Aorta (tissue), 5 donors: ENCODE measurements around the gene BHLHE40. TPM values are rescaled to one million over a fixed set of nuclear protein-coding genes. Genes with fewer than 3 reads are reported as not detected.

Source experiments
- ATAC-seq: fragments of 200-7000 bp; cut with Tn5 transposase; one replicate; pipeline ENCODE4 v1.9.1; 2022; ENCODE audit warnings: moderate library complexity; ENCODE audit not compliant: low FRiP score
- DNase-seq, 2 donors: peaks; one replicate each; pipeline ENCODE4 v3.0.0-alpha.2; 2020
- H3K27ac ChIP-seq, 2 donors: one replicate each; pipeline ENCODE4 v1.5.1; 2013; ENCODE audit warnings: low read length in 2 of 2, mild to moderate bottlenecking in 2 of 2, moderate library complexity in 2 of 2, control low read depth in 1 of 2, inconsistent platforms in 1 of 2, low read depth in 1 of 2
- H3K27me3 ChIP-seq, 2 donors: one replicate each; pipeline ENCODE4 v1.6.1; 2013; ENCODE audit warnings: control low read depth in 1 of 2, low read length in 1 of 2, mild to moderate bottlenecking in 1 of 2, moderate library complexity in 1 of 2; ENCODE audit not compliant: insufficient read depth in 2 of 2, control insufficient read depth in 1 of 2
- H3K36me3 ChIP-seq, 2 donors: one replicate each; pipeline ENCODE4 v1.6.1; 2013; ENCODE audit warnings: control low read depth in 1 of 2, low read length in 1 of 2, mild to moderate bottlenecking in 1 of 2; ENCODE audit not compliant: insufficient read depth in 2 of 2, control insufficient read depth in 1 of 2
- H3K4me1 ChIP-seq, 2 donors: one replicate each; pipeline ENCODE4 v1.6.1; 2013; ENCODE audit warnings: low read length in 2 of 2, control low read depth in 1 of 2, mild to moderate bottlenecking in 1 of 2, moderate library complexity in 1 of 2; ENCODE audit not compliant: insufficient read depth in 2 of 2, control insufficient read depth in 1 of 2
- H3K4me3 ChIP-seq, 2 donors: one replicate each; pipeline ENCODE4 v1.5.1; 2013; ENCODE audit warnings: low read length in 2 of 2, control low read depth in 1 of 2, mild to moderate bottlenecking in 1 of 2
- H3K9me3 ChIP-seq: one replicate; pipeline ENCODE4 v1.6.1; 2013; ENCODE audit warnings: mild to moderate bottlenecking, low read length; ENCODE audit not compliant: control insufficient read depth
- WGBS, 2 donors: extraction: QIAGEN DNeasy Blood & Tissue Kit; methylation state at CpG; one replicate each; pipeline ENCODE4 v1.1.7; 2013; 5-methylcytosine and 5-hydroxymethylcytosine counted together
- intact Hi-C, 2 donors: fragments of 100-400 bp; cut with DNase I; formaldehyde crosslinking; loops; one replicate each; pipeline versions ENCODE4 v1.14.2 to v1.15.0; 2022
- polyA plus RNA-seq, 2 donors: library from polyadenylated mRNA; stranded (reverse); fragments of 200-250 nt; gene quantifications; one replicate each; pipeline ENCODE4 v1.2.3, GENCODE V29; 2013
- total RNA-seq, 2 donors: library from RNA; stranded (reverse); fragmentation: NEBNext Ultra II Directional; extraction: Animal tissue kit (Norgen Biotek cat#: 25700); gene quantifications; one replicate each; pipeline ENCODE4 v1.2.1, GENCODE V29; 2021
- donor health status: healthy with polysubstance abuse.
- donor health status: Bipolar disorder and iron deficiency.
- donor health status: DM: no; HTN: no; CAD: no.
- donor health status: DM: no; HTN: no; CAD: no.
- donor health status: DM: yes; HTN: yes; CAD: no.

BHLHE40 gene
- total and polyA plus RNA-seq, 4 donors = 15.2 to 181 (median 62.8) TPM

DNA sequence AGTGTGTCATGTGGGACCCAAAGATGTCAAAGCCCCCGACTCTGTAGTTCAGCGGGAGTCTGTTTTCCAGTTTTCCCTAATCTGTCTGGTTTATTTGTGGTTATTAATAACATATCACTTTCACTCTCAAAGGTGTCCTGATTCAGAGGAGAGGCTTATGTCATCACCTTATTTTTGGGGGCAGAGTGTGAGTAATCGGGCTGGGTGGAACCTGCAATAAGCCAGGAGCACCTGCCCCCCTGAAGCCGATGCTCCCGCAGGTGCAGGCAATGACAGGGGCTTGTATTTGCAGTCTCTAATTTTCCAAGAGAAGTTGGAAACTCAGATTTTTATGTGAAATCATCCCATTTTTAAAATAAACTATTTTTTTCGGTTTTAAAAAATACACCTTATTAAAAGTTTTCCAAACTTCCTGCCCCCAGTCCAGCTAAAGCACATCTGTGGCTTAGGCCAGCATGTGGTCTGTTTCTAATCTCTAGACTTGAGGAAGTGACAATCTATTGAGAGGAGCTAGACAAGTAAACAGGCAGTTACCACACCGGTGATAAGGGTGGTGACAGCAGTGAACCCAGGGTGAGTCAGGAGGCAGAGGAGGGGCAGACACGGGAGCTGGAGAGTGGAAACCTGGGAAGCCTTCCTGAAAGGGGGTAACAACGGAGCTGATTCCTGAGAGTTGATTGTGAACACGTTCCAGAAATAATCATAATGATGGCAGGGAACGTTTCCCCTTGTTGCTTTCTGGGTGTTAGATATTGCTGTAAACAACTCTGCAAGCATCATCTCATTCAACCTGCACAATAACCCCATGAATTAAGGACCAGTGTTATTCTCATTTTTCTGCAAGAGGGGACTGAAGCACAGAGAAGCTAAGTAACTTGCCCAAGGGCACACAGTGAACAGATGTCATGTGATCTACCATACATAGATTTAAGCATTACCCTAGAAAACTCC is 37.2 kb downstream of the BHLHE40 start:
- H3K36me3 ChIP-seq = no peaks in the 10 kb centered on the region
- ATAC-seq (peak; percentile 33), DNase-seq (peak in 1 of 2 donors; percentile 61)
- H3K27me3 ChIP-seq = no peaks in the 10 kb centered on the region
- no peaks in the 10 kb centered on the region for H3K9me3 ChIP-seq
- intact Hi-C loops = no loop called here
- no peak overlapping the region for H3K27ac ChIP-seq
- WGBS, 2 donors = 80 to 82% methylated on average over 11 of the region's 11 CpGs
- H3K4me3 ChIP-seq = no peak overlapping the region
- H3K4me1 ChIP-seq = no peaks in the 10 kb centered on the region

- Histone ChIP-seq H3K27ac (peak overlapping the region in 1 of 2 donors; percentile 63), H3K4me3 (no peak overlapping the region), H3K4me1 (no peaks in the 10 kb centered on the region), H3K9me3 (no peaks in the 10 kb centered on the region), H3K27me3 (no peaks in the 10 kb centered on the region), H3K36me3 (no peaks in the 10 kb centered on the region)
- DNase-seq = peak; percentile 85
- WGBS, 2 donors = 49 to 51% methylated on average over 8 of the region's 8 CpGs
- peak; percentile 81 for ATAC-seq
- intact Hi-C loops = no loop called here
Measured at GRCh38 chr3:5017925-5018531, 38.8 kb downstream of the BHLHE40 start.

DNA sequence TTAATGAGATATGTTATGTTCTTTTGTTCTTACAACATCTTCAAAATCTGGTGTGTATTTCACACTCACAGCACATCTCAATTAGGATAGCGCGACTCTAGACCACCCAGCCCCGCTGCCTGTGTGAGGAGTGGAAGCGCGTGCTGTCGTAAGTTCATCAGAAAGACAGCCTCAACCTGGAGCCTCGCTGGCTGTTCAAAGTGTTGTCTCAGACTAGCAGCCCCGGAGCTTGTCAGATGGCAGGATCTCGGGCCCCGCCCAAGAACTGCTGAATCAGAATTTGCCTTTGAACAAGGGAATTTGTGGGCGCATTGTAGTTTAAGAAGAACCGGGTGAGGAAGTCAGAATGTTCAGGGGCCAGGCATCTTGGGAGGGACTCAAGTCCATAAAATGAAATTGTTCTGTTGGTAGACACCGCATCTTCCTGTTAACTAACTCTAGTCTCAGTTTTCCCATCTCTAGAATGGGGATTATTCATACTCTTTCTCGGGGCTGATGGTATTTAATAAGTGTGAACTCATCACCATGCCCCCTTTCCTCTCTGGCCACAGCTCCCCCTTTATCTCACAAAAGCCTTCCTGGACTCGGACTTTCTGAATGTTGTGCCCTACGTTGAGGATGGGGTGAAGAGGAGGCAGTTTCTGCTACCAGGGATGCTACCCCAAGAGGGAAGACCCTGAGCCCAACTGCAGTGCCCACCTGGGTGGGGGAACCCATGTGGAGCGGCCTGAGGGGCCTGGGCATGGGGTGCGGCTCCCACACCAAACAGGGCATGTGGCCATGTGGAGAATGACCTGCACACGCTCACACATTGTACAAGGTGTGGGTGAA is 40.4 kb downstream of the BHLHE40 start:
- H3K36me3 ChIP-seq = no peaks in the 10 kb centered on the region
- no peaks in the 10 kb centered on the region for H3K4me1 ChIP-seq
- 95 to 96% methylated on average over 19 of the region's 19 CpGs for WGBS, 2 donors
- ATAC-seq (no peak), DNase-seq (peak in 1 of 2 donors; percentile 57)
- intact Hi-C loops = loop anchor here (2.0 to 10.0 kb wide), 2 partner anchors 25 to 275 kb away; no protein-coding TSS in a partner anchor
- no peaks in the 10 kb centered on the region for H3K9me3 ChIP-seq
- no peak overlapping the region for H3K4me3 ChIP-seq
- H3K27me3 ChIP-seq = no peaks in the 10 kb centered on the region
- H3K27ac ChIP-seq = no peak overlapping the region

DNA sequence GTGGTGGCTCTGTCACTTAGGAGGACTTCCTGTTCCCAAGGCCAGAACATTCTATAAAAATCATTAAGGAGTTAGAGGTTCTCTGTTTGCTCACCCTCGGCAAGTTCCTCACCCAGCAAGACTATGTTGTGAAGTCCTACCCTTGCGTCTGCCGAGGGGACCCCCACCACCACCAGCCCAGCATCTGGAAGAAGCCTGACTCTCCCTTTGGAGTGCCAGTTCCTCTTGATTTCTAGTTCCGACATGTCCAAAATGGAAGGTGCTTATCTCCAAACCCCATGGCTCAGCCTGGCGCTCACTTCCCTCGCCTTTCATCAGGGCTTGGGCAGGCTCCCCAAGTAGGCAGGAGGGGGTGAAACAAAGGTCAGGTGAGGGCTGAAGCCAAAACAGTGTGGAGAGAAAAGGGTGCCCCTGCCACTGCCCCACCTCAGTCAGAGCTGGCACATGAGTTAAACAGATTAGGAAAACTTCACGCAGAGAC is 41.0 kb downstream of the BHLHE40 start:
- Histone ChIP-seq H3K9me3 (no peaks in the 10 kb centered on the region), H3K4me3 (no peak overlapping the region), H3K36me3 (no peaks in the 10 kb centered on the region), H3K27me3 (no peaks in the 10 kb centered on the region), H3K4me1 (no peaks in the 10 kb centered on the region), H3K27ac (no peak overlapping the region)
- intact Hi-C loops = loop anchor here (2.0 to 10.0 kb wide), 2 partner anchors 25 to 275 kb away; no protein-coding TSS in a partner anchor
- ATAC-seq (no peak), DNase-seq (no peak)
- WGBS, 2 donors = 88 to 94% methylated on average over 7 of the region's 7 CpGs

DNA sequence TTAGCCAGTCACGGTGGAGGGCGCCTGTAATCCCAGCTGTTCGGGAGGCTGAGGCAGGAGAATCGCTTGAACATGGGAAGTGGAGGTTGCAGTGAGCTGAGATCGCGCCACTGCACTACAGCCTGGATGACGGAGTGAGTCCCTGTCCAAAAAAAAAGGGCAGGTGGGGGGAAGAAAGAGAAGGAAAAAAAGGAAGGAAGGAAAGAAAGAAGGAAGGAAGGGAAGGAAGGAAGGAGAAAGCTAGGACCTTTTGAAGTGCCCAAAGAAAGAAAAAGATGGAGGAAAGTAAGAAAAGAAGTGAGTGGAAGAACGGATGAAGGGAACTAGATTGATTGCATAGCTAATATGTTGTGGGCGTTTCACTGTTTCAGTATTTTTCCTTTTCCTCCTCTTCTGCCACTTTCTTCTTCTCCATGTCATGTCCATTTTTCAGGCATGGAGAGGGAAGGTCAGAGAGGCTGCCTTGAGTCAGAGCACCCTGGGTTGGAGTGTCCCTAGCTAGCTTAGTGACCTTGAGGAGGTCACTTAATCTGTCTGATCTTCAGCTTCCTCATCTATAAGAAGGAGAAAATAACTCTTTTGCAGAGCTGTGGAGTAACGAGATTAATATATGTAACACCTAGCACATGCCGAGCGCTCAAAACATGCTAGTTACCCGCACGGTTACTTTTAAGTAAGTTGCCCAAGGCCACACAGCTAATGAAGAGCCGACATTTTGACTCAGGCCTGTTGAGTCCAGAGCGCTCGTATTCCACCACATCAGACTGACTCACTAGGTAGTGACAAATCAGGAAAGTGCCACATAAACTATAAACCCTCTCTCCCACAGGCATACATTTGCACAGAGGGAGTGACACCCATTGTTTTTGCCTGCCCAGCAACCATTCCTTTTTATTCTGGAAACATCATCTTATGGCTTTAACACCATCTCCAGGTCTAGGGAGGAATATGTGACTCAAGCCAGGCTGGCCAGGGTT is 42.2 kb downstream of the BHLHE40 start:
- Histone ChIP-seq H3K4me3 (no peak overlapping the region), H3K4me1 (no peaks in the 10 kb centered on the region), H3K9me3 (no peaks in the 10 kb centered on the region), H3K27me3 (no peaks in the 10 kb centered on the region), H3K27ac (no peak overlapping the region), H3K36me3 (no peaks in the 10 kb centered on the region)
- DNase-seq = no peak
- no peak for ATAC-seq
- intact Hi-C loops = loop anchor here (2.0 to 10.0 kb wide), 2 partner anchors 27 to 277 kb away; no protein-coding TSS in a partner anchor
- WGBS, 2 donors = 94 to 96% methylated on average over 17 of the region's 17 CpGs

- Histone ChIP-seq H3K27ac (no peak overlapping the region), H3K27me3 (no peaks in the 10 kb centered on the region), H3K9me3 (no peaks in the 10 kb centered on the region), H3K36me3 (no peaks in the 10 kb centered on the region), H3K4me3 (no peak overlapping the region), H3K4me1 (no peaks in the 10 kb centered on the region)
- DNase-seq (no peak), ATAC-seq (no peak)
- WGBS, 2 donors = 91 to 93% methylated on average over 6 of the region's 6 CpGs
- intact Hi-C loops = loop anchor here in 1 of 2 donors (2.0 to 10.0 kb wide), 2 partner anchors 28 to 278 kb away; no protein-coding TSS in a partner anchor
Measured at GRCh38 chr3:5022187-5022965, 43.1 kb downstream of the BHLHE40 start.
